ENCODE measurements around the gene EXOC6B.

DNA sequence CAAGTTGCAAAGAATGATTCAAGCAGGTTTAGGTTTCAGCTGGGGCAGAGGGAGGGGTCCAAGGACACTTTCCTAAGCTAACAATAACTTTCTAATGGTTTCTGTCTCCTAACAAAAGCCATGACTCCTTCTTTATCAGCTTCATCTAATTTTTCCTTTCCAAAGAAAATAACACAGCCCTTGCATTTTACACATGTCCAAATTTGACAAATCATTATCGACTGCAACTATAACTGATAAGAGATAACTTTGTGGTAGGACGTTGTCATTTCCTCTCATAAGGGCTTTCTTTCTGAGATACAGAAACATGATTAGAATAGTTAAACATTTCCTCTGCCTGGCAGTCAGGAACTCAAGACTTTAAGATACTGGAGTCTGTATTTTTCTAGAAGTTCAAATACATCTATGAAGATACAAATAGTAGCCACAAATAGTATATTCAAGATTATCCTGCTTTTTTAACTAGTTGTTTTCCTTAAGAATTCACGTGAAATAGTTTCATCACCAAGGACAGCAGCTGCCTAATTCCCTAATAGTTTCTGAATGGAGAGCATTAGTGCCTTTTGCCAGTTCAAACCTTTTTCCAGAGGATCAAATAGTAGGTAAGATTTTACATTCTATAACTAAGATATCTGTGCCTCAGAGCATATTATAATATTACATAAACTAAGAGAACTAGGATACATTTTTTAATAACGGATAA, 263.2 kb downstream of the EXOC6B start:
- TF ChIP-seq, protein P1, sequence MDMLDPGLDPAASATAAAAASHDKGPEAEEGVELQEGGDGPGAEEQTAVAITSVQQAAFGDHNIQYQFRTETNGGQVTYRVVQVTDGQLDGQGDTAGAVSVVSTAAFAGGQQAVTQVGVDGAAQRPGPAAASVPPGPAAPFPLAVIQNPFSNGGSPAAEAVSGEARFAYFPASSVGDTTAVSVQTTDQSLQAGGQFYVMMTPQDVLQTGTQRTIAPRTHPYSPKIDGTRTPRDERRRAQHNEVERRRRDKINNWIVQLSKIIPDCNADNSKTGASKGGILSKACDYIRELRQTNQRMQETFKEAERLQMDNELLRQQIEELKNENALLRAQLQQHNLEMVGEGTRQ (IDR thresholded peaks at IDR 0.05; ENCODE audit: low read length) = no peak
- TF ChIP-seq EZH2 (IDR thresholded peaks at IDR 0.05; ENCODE audit: low read depth, low read length, severe bottlenecking) (no peak), CTCF (IDR thresholded peaks at IDR 0.05; ENCODE audit: control extremely low read depth in 1 of 3, insufficient read depth in 1 of 3, low read depth in 1 of 3, low read length in 3 of 3) (no peak), POLR2A (IDR thresholded peaks at IDR 0.05; ENCODE audit: control extremely low read depth in 1 of 2, low read depth in 2 of 2, low read length in 2 of 2) (no peak), TAF1 (IDR thresholded peaks at IDR 0.05; ENCODE audit: low read depth, low read length) (no peak)
